GM23338 (cell line): ENCODE data around the gene CACNG6. TPM values are rescaled to one million over a fixed set of nuclear protein-coding genes. Genes with fewer than 3 reads are reported as not detected.
A peak's percentile ranks its signal among the peaks of the same experiment; 100 is the strongest.

Experiments
- ATAC-seq: fragments of 200-7000 bp; cut with Tn5 transposase; 3 replicates; pipeline ENCODE4 v1.9.1; 2020
- DNase-seq: peaks from one replicate; pipeline ENCODE4 v3.0.0-alpha.2; 2015; ENCODE audit warnings: low spot score
- H2AFZ ChIP-seq: fragments of 200-600 bp; sonication (generic); 2 replicates; pipeline ENCODE4 v1.8.0; 2016; ENCODE audit warnings: antibody characterized with exemption, mild to moderate bottlenecking, moderate library complexity
- H3F3A ChIP-seq: fragments of 200-600 bp; sonication (generic); replicated peaks from 2 replicates; pipeline ENCODE4 v1.8.0; 2017; ENCODE audit warnings: antibody characterized with exemption, mixed run types, low read depth
- H3K27ac ChIP-seq: fragments of 200-600 bp; sonication (generic); 2 replicates; pipeline ENCODE4 v1.6.1; 2016; ENCODE audit warnings: low read depth
- H3K27me3 ChIP-seq: fragments of 200-600 bp; sonication (generic); 2 replicates; pipeline ENCODE4 v1.8.0; 2016; ENCODE audit warnings: mild to moderate bottlenecking, mixed run types, moderate library complexity; ENCODE audit not compliant: insufficient read depth
- H3K36me3 ChIP-seq: fragments of 200-600 bp; sonication (generic); 2 replicates; pipeline ENCODE4 v1.8.0; 2016; ENCODE audit warnings: mild to moderate bottlenecking; ENCODE audit not compliant: insufficient read depth
- H3K4me1 ChIP-seq: fragments of 200-600 bp; sonication (generic); 2 replicates; pipeline ENCODE4 v1.8.0; 2016; ENCODE audit warnings: mild to moderate bottlenecking, moderate library complexity; ENCODE audit not compliant: insufficient read depth
- H3K4me2 ChIP-seq: fragments of 200-600 bp; sonication (generic); 2 replicates; pipeline ENCODE4 v1.7.1; 2017; ENCODE audit warnings: mixed run types
- H3K4me3 ChIP-seq: fragments of 200-600 bp; sonication (generic); 2 replicates; pipeline ENCODE4 v1.6.1; 2016; ENCODE audit warnings: mixed run types
- H3K79me2 ChIP-seq: fragments of 200-600 bp; sonication (generic); replicated peaks from 2 replicates; pipeline ENCODE4 v1.8.0; 2017; ENCODE audit warnings: mild to moderate bottlenecking; ENCODE audit not compliant: insufficient read depth
- H3K9me2 ChIP-seq: fragments of 200-600 bp; sonication (generic); 2 replicates; pipeline ENCODE4 v1.8.0; 2017; ENCODE audit not compliant: insufficient read depth
- H4K20me1 ChIP-seq: fragments of 200-600 bp; sonication (generic); replicated peaks from 2 replicates; pipeline ENCODE4 v1.8.0; 2017; ENCODE audit warnings: mild to moderate bottlenecking; ENCODE audit not compliant: insufficient read depth
- H3K27ac Mint-ChIP-seq: 2 replicates; pipeline ENCODE4 v1.8.0; 2020; ENCODE audit warnings: inconsistent platforms, mild to moderate bottlenecking, moderate library complexity, mixed read lengths
- H3K27me3 Mint-ChIP-seq: 3 replicates; pipeline ENCODE4 v1.8.0; 2022; ENCODE audit warnings: low read depth, mild to moderate bottlenecking, moderate library complexity, mixed read lengths, inconsistent platforms; ENCODE audit not compliant: insufficient read depth, poor library complexity
- H3K36me3 Mint-ChIP-seq: 3 replicates; pipeline ENCODE4 v1.8.0; 2021; ENCODE audit warnings: low read depth, mild to moderate bottlenecking, inconsistent platforms, moderate library complexity, mixed read lengths
- H3K4me1 Mint-ChIP-seq: 3 replicates; pipeline ENCODE4 v1.8.0; 2020; ENCODE audit warnings: mild to moderate bottlenecking, inconsistent platforms, mixed read lengths
- H3K4me3 Mint-ChIP-seq: 3 replicates; pipeline ENCODE4 v1.8.0; 2021; ENCODE audit warnings: moderate library complexity, mild to moderate bottlenecking, inconsistent platforms, mixed read lengths
- H3K9me3 Mint-ChIP-seq: 3 replicates; pipeline ENCODE4 v1.8.0; 2020; ENCODE audit warnings: moderate library complexity, mild to moderate bottlenecking, inconsistent platforms, mixed read lengths
- EZH2 ChIP-seq: fragments of 200-600 bp; sonication (generic); IDR thresholded peaks from one replicate; pipeline ENCODE4 v1.8.0; 2017; ENCODE audit warnings: antibody characterized with exemption, mild to moderate bottlenecking, low read depth; ENCODE audit not compliant: unreplicated experiment
- NANOG ChIP-seq: IDR thresholded peaks from 2 replicates; pipeline ENCODE4 v1.6.1; 2016; ENCODE audit warnings: antibody characterized with exemption, borderline replicate concordance
- ZNF114 ChIP-seq: fragments of 250-450 bp; sonication (Bioruptor Pico); IDR thresholded peaks from 2 replicates; pipeline ENCODE4 v1.5.0; 2020; ENCODE audit warnings: mild to moderate bottlenecking, moderate library complexity
- polyA plus RNA-seq: library from polyadenylated mRNA; unstranded; fragments of >200 nt; fragmentation: Nextera tagmentation; extraction: Ambion mirVana; gene quantifications from 2 replicates; pipeline ENCODE4 v1.2.1, GENCODE V29; 2016
- total RNA-seq: library from RNA; depleted of rRNA; stranded (reverse); fragments of >200 nt; shearing (Covaris generic); gene quantifications from 2 replicates; pipeline ENCODE4 v1.2.3, GENCODE V29; 2014
- TF ChIP-seq, protein P1 (sequence below): fragments of 250-450 bp; sonication (Bioruptor Pico); IDR thresholded peaks from 2 replicates; pipeline ENCODE4 v1.5.0; 2020; ENCODE audit warnings: mild to moderate bottlenecking, moderate library complexity
- TF ChIP-seq, protein P2 (sequence below), 2 experiments: fragments of 200-600 bp in 1 of 2; sonication (generic) in 1 of 2; conservative IDR thresholded peaks; 2 replicates each; pipeline versions ENCODE4 v1.5.1 to v1.6.1; 2016 to 2017; ENCODE audit warnings: antibody characterized with exemption in 2 of 2, low read depth in 2 of 2, mild to moderate bottlenecking in 2 of 2, moderate library complexity in 1 of 2
- TF ChIP-seq, protein P3 (sequence below): IDR thresholded peaks from one replicate; pipeline ENCODE4 v1.6.1; 2018; ENCODE audit warnings: antibody characterized with exemption; ENCODE audit not compliant: unreplicated experiment

Gene CACNG6
- total and polyA plus RNA-seq, 2 experiments from 2014 or later = 0.38 to 1.5 TPM

DNA sequence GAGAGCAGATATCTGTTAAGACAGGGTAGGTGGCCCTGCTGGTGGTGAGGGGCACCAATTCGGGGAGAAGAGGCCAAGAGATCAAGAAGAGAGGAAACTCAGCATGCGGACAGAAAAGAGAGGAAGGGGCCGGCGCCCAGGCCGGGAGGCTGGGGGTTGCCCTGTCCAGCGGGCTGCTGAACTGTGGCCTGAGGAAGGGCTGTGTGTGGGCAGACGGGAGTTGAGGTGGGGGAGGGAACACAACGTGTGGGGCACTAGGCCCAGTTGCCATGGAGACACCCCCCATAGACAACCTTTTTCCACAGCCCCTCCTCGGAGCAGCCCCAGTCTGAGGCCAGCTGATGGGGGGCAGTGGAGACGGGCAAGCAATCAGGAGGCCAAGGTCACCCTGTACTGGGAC is 31.2 kb upstream of the CACNG6 start:
- no peaks in the 10 kb centered on the region; the same call in 2 of the 3 replicates for H3K9me3 Mint-ChIP-seq
- Histone ChIP-seq H3K4me3 (peak overlapping the region; percentile 98), H3K36me3 (no peaks in the 10 kb centered on the region), H3F3A (peaks cover 13% of the 10 kb centered on the region; the same call in 1 of the 2 replicates), H3K79me2 (peaks cover 38% of the 10 kb centered on the region), H3K27ac (peak overlapping the region; percentile 92), H4K20me1 (peaks cover 10% of the 10 kb centered on the region), H3K4me2 (peak overlapping the region; percentile 100), H2AFZ (no peak overlapping the region), H3K4me1 (peaks cover 43% of the 10 kb centered on the region), H3K27me3 (no peaks in the 10 kb centered on the region; the same call in 1 of the 2 replicates), H3K9me2 (no peaks in the 10 kb centered on the region)
- H3K4me1 Mint-ChIP-seq = peaks cover 55% of the 10 kb centered on the region
- peak overlapping the region; percentile 84 for H3K4me3 Mint-ChIP-seq
- TF ChIP-seq, protein P1, sequence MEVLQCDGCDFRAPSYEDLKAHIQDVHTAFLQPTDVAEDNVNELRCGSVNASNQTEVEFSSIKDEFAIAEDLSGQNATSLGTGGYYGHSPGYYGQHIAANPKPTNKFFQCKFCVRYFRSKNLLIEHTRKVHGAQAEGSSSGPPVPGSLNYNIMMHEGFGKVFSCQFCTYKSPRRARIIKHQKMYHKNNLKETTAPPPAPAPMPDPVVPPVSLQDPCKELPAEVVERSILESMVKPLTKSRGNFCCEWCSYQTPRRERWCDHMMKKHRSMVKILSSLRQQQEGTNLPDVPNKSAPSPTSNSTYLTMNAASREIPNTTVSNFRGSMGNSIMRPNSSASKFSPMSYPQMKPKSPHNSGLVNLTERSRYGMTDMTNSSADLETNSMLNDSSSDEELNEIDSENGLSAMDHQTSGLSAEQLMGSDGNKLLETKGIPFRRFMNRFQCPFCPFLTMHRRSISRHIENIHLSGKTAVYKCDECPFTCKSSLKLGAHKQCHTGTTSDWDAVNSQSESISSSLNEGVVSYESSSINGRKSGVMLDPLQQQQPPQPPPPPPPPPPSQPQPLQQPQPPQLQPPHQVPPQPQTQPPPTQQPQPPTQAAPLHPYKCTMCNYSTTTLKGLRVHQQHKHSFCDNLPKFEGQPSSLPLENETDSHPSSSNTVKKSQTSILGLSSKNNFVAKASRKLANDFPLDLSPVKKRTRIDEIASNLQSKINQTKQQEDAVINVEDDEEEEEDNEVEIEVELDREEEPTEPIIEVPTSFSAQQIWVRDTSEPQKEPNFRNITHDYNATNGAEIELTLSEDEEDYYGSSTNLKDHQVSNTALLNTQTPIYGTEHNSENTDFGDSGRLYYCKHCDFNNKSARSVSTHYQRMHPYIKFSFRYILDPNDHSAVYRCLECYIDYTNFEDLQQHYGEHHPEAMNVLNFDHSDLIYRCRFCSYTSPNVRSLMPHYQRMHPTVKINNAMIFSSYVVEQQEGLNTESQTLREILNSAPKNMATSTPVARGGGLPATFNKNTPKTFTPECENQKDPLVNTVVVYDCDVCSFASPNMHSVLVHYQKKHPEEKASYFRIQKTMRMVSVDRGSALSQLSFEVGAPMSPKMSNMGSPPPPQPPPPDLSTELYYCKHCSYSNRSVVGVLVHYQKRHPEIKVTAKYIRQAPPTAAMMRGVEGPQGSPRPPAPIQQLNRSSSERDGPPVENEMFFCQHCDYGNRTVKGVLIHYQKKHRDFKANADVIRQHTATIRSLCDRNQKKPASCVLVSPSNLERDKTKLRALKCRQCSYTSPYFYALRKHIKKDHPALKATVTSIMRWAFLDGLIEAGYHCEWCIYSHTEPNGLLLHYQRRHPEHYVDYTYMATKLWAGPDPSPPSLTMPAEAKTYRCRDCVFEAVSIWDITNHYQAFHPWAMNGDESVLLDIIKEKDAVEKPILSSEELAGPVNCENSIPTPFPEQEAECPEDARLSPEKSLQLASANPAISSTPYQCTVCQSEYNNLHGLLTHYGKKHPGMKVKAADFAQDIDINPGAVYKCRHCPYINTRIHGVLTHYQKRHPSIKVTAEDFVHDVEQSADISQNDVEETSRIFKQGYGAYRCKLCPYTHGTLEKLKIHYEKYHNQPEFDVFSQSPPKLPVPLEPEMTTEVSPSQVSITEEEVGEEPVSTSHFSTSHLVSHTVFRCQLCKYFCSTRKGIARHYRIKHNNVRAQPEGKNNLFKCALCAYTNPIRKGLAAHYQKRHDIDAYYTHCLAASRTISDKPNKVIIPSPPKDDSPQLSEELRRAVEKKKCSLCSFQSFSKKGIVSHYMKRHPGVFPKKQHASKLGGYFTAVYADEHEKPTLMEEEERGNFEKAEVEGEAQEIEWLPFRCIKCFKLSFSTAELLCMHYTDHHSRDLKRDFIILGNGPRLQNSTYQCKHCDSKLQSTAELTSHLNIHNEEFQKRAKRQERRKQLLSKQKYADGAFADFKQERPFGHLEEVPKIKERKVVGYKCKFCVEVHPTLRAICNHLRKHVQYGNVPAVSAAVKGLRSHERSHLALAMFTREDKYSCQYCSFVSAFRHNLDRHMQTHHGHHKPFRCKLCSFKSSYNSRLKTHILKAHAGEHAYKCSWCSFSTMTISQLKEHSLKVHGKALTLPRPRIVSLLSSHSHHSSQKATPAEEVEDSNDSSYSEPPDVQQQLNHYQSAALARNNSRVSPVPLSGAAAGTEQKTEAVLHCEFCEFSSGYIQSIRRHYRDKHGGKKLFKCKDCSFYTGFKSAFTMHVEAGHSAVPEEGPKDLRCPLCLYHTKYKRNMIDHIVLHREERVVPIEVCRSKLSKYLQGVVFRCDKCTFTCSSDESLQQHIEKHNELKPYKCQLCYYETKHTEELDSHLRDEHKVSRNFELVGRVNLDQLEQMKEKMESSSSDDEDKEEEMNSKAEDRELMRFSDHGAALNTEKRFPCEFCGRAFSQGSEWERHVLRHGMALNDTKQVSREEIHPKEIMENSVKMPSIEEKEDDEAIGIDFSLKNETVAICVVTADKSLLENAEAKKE (CRISPR knock-in tag) = no peak
- TF ChIP-seq NANOG (no peak), EZH2 (no peak), ZNF114 (no peak)
- TF ChIP-seq, protein P2, sequence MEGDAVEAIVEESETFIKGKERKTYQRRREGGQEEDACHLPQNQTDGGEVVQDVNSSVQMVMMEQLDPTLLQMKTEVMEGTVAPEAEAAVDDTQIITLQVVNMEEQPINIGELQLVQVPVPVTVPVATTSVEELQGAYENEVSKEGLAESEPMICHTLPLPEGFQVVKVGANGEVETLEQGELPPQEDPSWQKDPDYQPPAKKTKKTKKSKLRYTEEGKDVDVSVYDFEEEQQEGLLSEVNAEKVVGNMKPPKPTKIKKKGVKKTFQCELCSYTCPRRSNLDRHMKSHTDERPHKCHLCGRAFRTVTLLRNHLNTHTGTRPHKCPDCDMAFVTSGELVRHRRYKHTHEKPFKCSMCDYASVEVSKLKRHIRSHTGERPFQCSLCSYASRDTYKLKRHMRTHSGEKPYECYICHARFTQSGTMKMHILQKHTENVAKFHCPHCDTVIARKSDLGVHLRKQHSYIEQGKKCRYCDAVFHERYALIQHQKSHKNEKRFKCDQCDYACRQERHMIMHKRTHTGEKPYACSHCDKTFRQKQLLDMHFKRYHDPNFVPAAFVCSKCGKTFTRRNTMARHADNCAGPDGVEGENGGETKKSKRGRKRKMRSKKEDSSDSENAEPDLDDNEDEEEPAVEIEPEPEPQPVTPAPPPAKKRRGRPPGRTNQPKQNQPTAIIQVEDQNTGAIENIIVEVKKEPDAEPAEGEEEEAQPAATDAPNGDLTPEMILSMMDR (conservative IDR thresholded peaks at IDR 0.05; ENCODE audit: low read depth in 2 of 2) = no peak
- TF ChIP-seq, protein P3, sequence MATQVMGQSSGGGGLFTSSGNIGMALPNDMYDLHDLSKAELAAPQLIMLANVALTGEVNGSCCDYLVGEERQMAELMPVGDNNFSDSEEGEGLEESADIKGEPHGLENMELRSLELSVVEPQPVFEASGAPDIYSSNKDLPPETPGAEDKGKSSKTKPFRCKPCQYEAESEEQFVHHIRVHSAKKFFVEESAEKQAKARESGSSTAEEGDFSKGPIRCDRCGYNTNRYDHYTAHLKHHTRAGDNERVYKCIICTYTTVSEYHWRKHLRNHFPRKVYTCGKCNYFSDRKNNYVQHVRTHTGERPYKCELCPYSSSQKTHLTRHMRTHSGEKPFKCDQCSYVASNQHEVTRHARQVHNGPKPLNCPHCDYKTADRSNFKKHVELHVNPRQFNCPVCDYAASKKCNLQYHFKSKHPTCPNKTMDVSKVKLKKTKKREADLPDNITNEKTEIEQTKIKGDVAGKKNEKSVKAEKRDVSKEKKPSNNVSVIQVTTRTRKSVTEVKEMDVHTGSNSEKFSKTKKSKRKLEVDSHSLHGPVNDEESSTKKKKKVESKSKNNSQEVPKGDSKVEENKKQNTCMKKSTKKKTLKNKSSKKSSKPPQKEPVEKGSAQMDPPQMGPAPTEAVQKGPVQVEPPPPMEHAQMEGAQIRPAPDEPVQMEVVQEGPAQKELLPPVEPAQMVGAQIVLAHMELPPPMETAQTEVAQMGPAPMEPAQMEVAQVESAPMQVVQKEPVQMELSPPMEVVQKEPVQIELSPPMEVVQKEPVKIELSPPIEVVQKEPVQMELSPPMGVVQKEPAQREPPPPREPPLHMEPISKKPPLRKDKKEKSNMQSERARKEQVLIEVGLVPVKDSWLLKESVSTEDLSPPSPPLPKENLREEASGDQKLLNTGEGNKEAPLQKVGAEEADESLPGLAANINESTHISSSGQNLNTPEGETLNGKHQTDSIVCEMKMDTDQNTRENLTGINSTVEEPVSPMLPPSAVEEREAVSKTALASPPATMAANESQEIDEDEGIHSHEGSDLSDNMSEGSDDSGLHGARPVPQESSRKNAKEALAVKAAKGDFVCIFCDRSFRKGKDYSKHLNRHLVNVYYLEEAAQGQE = no peak
- DNase-seq (peak; percentile 59), ATAC-seq (peak; percentile 15)
- peak overlapping the region; percentile 87 for H3K27ac Mint-ChIP-seq
- peaks cover 32% of the 10 kb centered on the region for H3K27me3 Mint-ChIP-seq
- peaks cover 18% of the 10 kb centered on the region for H3K36me3 Mint-ChIP-seq
